Neural progenitor cell (in vitro differentiated cells): Measurements from ENCODE around the gene SC5D.

ENCODE experiments used
- EZH2 ChIP-seq: fragments of 200-600 bp; sonication (generic); IDR thresholded peaks from 2 replicates; pipeline ENCODE4 v1.6.1; 2017; ENCODE audit warnings: antibody characterized with exemption, mild to moderate bottlenecking, moderate library complexity
- EZH2phosphoT487 ChIP-seq: fragments of 200-600 bp; sonication (generic); IDR thresholded peaks from 2 replicates; pipeline ENCODE4 v1.6.1; 2017; ENCODE audit warnings: antibody characterized with exemption
- TF ChIP-seq, protein P1 (sequence below): fragments of 200-600 bp; sonication (generic); IDR thresholded peaks from 2 replicates; pipeline ENCODE4 v1.5.1; 2017; ENCODE audit warnings: antibody characterized with exemption, mild to moderate bottlenecking

DNA sequence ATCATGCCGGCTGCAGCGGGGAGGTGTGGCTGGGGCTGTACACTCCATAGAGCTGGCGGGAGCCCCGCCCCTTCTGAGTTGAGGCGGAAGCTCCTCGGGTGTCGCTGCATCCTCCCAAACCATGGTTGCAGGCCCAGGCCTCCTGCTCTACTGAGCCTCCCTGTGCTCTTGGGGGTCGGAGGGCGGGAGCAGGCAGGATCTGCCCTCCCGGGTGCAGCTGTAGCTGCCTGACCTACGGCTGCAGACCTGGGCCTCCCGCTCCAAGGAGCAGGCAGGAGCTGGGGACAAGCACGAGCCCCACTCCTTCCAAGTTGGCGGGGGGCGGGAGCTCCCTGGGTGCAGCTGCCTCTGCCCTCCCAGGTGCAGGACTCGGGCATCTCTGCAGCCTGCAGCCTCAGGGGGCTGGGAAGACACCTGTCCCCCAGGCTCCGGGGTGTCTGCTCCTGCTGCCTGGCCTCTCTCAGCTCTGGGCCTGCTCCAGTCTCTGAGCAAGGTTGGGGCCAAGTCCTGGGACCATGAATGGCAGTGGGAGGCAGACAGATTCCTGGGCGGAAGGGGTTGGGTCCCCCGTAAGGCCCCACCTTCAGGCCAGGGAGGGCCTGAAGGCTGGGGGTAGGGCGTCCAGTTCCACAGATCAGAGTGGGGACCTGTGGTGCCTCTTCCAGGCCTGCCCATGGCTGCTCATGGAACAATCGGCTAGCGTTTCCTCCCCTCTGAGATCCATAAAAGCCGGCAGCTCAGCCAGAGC is 46.4 kb upstream of the SC5D start:
- TF ChIP-seq, protein P1, sequence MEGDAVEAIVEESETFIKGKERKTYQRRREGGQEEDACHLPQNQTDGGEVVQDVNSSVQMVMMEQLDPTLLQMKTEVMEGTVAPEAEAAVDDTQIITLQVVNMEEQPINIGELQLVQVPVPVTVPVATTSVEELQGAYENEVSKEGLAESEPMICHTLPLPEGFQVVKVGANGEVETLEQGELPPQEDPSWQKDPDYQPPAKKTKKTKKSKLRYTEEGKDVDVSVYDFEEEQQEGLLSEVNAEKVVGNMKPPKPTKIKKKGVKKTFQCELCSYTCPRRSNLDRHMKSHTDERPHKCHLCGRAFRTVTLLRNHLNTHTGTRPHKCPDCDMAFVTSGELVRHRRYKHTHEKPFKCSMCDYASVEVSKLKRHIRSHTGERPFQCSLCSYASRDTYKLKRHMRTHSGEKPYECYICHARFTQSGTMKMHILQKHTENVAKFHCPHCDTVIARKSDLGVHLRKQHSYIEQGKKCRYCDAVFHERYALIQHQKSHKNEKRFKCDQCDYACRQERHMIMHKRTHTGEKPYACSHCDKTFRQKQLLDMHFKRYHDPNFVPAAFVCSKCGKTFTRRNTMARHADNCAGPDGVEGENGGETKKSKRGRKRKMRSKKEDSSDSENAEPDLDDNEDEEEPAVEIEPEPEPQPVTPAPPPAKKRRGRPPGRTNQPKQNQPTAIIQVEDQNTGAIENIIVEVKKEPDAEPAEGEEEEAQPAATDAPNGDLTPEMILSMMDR, result no peak
- TF ChIP-seq EZH2phosphoT487, result no peak
- no peak for TF ChIP-seq EZH2
